CD4-positive, alpha-beta T cell (primary cell): ENCODE data around the gene KCNQ1. TPM values are rescaled to one million over a fixed set of nuclear protein-coding genes. Genes with fewer than 3 reads are reported as not detected.

Experiments used
- ATAC-seq: fragments of 200-7000 bp; cut with Tn5 transposase; one replicate; pipeline ENCODE4 v1.10.0; 2022; ENCODE audit warnings: mild to moderate bottlenecking; ENCODE audit not compliant: poor library complexity
- CTCF ChIA-PET: fragments of 350-600 bp; sonication (Branson Sonifier 250); formaldehyde crosslinking; loops from one replicate; lab custom pipeline; 2021; ENCODE audit warnings: antibody characterized with exemption, inconsistent platforms; lab: Charles Lee
- POLR2A ChIA-PET: fragments of 350-600 bp; sonication (Branson Sonifier 250); formaldehyde crosslinking; loops from one replicate; lab custom pipeline; 2021; ENCODE audit warnings: antibody characterized with exemption, inconsistent platforms; lab: Charles Lee
- DNase-seq, 14 experiments: peaks; one replicate each; pipeline ENCODE4 v3.0.0-alpha.2; 2013 to 2020; ENCODE audit warnings: mixed read lengths in 2 of 14
- H3K27ac ChIP-seq, 2 donors: one replicate each; pipeline versions ENCODE4 v1.5.1 to v1.7.0; 2013; ENCODE audit warnings: low read length in 2 of 2, low read depth in 1 of 2, mild to moderate bottlenecking in 1 of 2
- H3K27me3 ChIP-seq, 2 experiments: 1 replicate in 1 of 2; 2 replicates in 1 of 2; pipeline versions ENCODE4 v1.6.1 to v1.7.0; 2013; ENCODE audit warnings: low read length in 2 of 2, control low read depth in 1 of 2, mild to moderate bottlenecking in 1 of 2, moderate library complexity in 1 of 2; ENCODE audit not compliant: insufficient read depth in 2 of 2, control insufficient read depth in 1 of 2
- H3K36me3 ChIP-seq: one replicate; pipeline ENCODE4 v1.6.1; 2013; ENCODE audit warnings: low read length, control low read depth; ENCODE audit not compliant: insufficient read depth
- H3K4me1 ChIP-seq: one replicate; pipeline ENCODE4 v1.6.1; 2013; ENCODE audit warnings: low read length, control low read depth; ENCODE audit not compliant: insufficient read depth
- H3K4me3 ChIP-seq: one replicate; pipeline ENCODE4 v1.5.1; 2013; ENCODE audit warnings: mild to moderate bottlenecking, low read length, moderate library complexity
- H3K9me3 ChIP-seq, 2 experiments: 1 replicate in 1 of 2; 2 replicates in 1 of 2; pipeline versions ENCODE4 v1.6.1 to v1.7.0; 2013; ENCODE audit warnings: low read length in 2 of 2, mild to moderate bottlenecking in 2 of 2, control low read depth in 1 of 2, moderate library complexity in 1 of 2; ENCODE audit not compliant: control insufficient read depth in 1 of 2, insufficient read depth in 1 of 2
- H3K27ac Mint-ChIP-seq: one replicate; pipeline ENCODE4 v1.8.0; 2020; ENCODE audit warnings: mixed read lengths
- H3K27me3 Mint-ChIP-seq: one replicate; pipeline ENCODE4 v1.8.0; 2021; ENCODE audit warnings: mixed read lengths
- H3K36me3 Mint-ChIP-seq: one replicate; pipeline ENCODE4 v1.8.0; 2021; ENCODE audit warnings: low read depth, mixed read lengths
- H3K4me1 Mint-ChIP-seq: one replicate; pipeline ENCODE4 v1.8.0; 2021; ENCODE audit warnings: low read depth, mixed read lengths
- H3K4me3 Mint-ChIP-seq: one replicate; pipeline ENCODE4 v1.8.0; 2020; ENCODE audit warnings: mild to moderate bottlenecking, mixed read lengths
- H3K9me3 Mint-ChIP-seq: one replicate; pipeline ENCODE4 v1.8.0; 2020; ENCODE audit warnings: mixed read lengths
- intact Hi-C, 2 experiments: fragments of 100-400 bp; cut with DNase I in 1 of 2; cut with micrococcal nuclease in 1 of 2; formaldehyde crosslinking; loops; one replicate each; pipeline versions ENCODE4 v1.15.1 to v1.9.0; 2023 to 2025; cut with DNase I, micrococcal nuclease
- total RNA-seq, 174 experiments: library from RNA in 2 of 174; stranded (reverse) in 2 of 174; gene quantifications; one replicate each; pipeline ENCODE4 v1.2.3 and lab custom pipeline; 2021 to 2026
- TF ChIP-seq, protein P1 (sequence below): fragments of 200-600 bp; IDR thresholded peaks from one replicate; pipeline ENCODE4 v1.8.0; 2022; ENCODE audit warnings: antibody characterized with exemption, mild to moderate bottlenecking

Gene KCNQ1
- total RNA-seq, 2 experiments from 2014 or later, result 31.3 to 33.1 TPM

DNA sequence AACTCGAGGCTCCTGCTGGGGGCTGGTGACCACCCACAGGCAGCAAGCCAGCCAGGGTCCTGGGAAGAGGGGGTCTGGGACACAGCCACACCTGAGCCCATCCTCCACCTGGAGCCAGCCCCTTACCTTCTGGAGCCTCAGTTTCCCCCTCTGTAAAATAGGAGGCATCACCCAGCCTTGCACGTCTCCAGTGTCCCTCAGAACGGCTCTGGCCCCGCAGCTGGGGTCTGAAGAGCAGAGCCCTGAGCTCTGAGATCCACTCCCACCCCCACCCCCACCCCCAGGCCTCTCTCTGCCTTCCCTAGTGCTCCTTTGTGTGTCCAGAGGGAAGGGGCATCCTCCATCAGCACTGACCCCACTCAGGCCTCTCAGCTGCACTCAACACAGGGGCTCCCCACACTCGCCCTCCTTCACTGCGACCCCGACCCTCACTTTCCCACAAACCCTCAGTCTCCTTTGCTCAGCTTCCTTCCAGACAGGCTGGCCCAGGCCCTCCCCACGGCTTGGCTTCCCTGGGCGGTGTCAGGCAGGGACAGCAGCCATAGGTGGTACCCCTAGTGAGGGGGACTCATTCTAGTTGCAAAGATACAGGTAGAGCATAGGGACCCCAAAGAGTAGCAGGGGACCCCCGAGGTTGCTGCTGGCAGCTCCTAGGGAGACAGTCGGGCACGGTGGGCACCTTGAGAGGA, 288.3 kb downstream of the KCNQ1 start:
- POLR2A ChIA-PET, result no interaction called here
- H3K9me3 Mint-ChIP-seq, result no peaks in the 10 kb centered on the region
- no peaks in the 10 kb centered on the region for H3K36me3 ChIP-seq
- CTCF ChIA-PET, result no interaction called here
- DNase-seq (no peak), ATAC-seq (no peak)
- no peaks in the 10 kb centered on the region for H3K4me1 ChIP-seq
- no peaks in the 10 kb centered on the region for H3K4me1 Mint-ChIP-seq
- no peaks in the 10 kb centered on the region for H3K9me3 ChIP-seq
- no peak overlapping the region for H3K27ac Mint-ChIP-seq
- TF ChIP-seq, protein P1, sequence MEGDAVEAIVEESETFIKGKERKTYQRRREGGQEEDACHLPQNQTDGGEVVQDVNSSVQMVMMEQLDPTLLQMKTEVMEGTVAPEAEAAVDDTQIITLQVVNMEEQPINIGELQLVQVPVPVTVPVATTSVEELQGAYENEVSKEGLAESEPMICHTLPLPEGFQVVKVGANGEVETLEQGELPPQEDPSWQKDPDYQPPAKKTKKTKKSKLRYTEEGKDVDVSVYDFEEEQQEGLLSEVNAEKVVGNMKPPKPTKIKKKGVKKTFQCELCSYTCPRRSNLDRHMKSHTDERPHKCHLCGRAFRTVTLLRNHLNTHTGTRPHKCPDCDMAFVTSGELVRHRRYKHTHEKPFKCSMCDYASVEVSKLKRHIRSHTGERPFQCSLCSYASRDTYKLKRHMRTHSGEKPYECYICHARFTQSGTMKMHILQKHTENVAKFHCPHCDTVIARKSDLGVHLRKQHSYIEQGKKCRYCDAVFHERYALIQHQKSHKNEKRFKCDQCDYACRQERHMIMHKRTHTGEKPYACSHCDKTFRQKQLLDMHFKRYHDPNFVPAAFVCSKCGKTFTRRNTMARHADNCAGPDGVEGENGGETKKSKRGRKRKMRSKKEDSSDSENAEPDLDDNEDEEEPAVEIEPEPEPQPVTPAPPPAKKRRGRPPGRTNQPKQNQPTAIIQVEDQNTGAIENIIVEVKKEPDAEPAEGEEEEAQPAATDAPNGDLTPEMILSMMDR, result no peak
- no peaks in the 10 kb centered on the region for H3K27me3 Mint-ChIP-seq
- no peak overlapping the region for H3K4me3 ChIP-seq
- H3K27me3 ChIP-seq, result no peaks in the 10 kb centered on the region
- peaks cover 6% of the 10 kb centered on the region for H3K36me3 Mint-ChIP-seq
- no peak overlapping the region for H3K27ac ChIP-seq
- intact Hi-C loops, result no loop called here
- H3K4me3 Mint-ChIP-seq, result no peak overlapping the region

GRCh38 chr11:2734181-2735052, 289.6 kb downstream of the KCNQ1 start:
- H3K27ac Mint-ChIP-seq, result no peak overlapping the region

DNA sequence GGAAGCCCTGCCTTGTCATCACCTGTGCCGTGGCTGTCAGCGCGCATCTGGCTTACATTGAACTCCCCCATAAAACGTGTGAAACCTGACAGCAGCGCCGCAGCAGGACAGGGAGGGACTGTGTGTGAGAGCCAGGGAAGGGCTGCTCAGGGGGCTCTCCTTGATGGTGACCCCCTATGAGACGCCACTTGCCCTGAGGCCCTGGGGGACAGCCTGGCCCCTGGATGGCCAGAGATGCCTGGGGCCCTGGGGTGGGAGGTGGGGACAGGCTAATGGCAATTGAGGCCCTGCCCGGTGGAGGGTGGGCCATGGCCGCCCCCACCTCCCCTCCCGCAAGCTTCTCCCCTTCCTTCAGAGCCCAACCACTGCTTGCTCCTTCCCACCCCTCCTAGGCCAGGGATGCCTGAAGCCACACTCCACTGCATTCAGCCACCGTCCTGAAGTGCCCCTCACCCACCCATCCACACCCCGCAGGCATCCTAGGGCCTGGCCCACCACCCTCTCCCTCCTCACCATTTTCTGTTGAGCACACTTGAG, 290.3 kb downstream of the KCNQ1 start:
- Mint-ChIP-seq H3K4me1 (no peaks in the 10 kb centered on the region), H3K9me3 (no peaks in the 10 kb centered on the region), H3K4me3 (no peak overlapping the region), H3K27me3 (no peaks in the 10 kb centered on the region), H3K36me3 (peaks cover 6% of the 10 kb centered on the region), H3K27ac (no peak overlapping the region)
- ChIA-PET POLR2A (no interaction called here), CTCF (no interaction called here)
- H3K4me3 ChIP-seq, result no peak overlapping the region
- no peaks in the 10 kb centered on the region for H3K27me3 ChIP-seq
- intact Hi-C loops, result no loop called here
- no peaks in the 10 kb centered on the region for H3K9me3 ChIP-seq
- ATAC-seq (no peak), DNase-seq (no peak)
- H3K4me1 ChIP-seq, result no peaks in the 10 kb centered on the region
- no peak overlapping the region for H3K27ac ChIP-seq
- H3K36me3 ChIP-seq, result no peaks in the 10 kb centered on the region
- TF ChIP-seq, protein P1, result no peak

More at GRCh38 chr11:2734181-2735052, 289.6 kb downstream of the KCNQ1 start:
- H3K27me3 Mint-ChIP-seq, result no peaks in the 10 kb centered on the region
- H3K4me3 Mint-ChIP-seq, result no peak overlapping the region
- no peaks in the 10 kb centered on the region for H3K9me3 ChIP-seq
- no peak overlapping the region for H3K4me3 ChIP-seq
- DNase-seq, result no peak
- H3K9me3 Mint-ChIP-seq, result no peaks in the 10 kb centered on the region
- intact Hi-C loops, result no loop called here
- H3K36me3 ChIP-seq, result no peaks in the 10 kb centered on the region
- TF ChIP-seq, protein P1, result no peak
- no peak for ATAC-seq
- H3K36me3 Mint-ChIP-seq, result peaks cover 6% of the 10 kb centered on the region
- H3K27ac ChIP-seq, result no peak overlapping the region
- ChIA-PET POLR2A (no interaction called here), CTCF (no interaction called here)
- H3K4me1 Mint-ChIP-seq, result no peaks in the 10 kb centered on the region
- H3K4me1 ChIP-seq, result no peaks in the 10 kb centered on the region
- H3K27me3 ChIP-seq, result no peaks in the 10 kb centered on the region
